MCF 10A (cell line): ENCODE results near the gene DXO. TPM values are rescaled to one million over a fixed set of nuclear protein-coding genes. Genes with fewer than 3 reads are reported as not detected.
"Not testable (repeated sequence)": the region's sequence is repeated elsewhere in the genome, so short reads cannot be mapped to it uniquely, and the experiment has no call there.

Experiments
- BruUV-seq: library from RNA; stranded (reverse); fragments of 400-500 nt; replicated peaks from 2 replicates; lab custom pipeline; 2021; lab: Mats Ljungman, UMichigan
- CTCF ChIA-PET: fragments of 300-600 bp; sonication (Branson Sonifier 250); formaldehyde crosslinking; extraction: SDS; loops from one replicate; lab custom pipeline; 2021; ENCODE audit warnings: antibody characterized with exemption, inconsistent platforms; lab: Yijun Ruan, JAX
- POLR2A ChIA-PET: fragments of 300-600, 350-650 bp; sonication (Branson Sonifier 250); formaldehyde crosslinking; extraction: SDS; loops from one replicate; lab custom pipeline; 2020; ENCODE audit warnings: antibody characterized with exemption, inconsistent platforms; lab: Yijun Ruan, JAX
- DNase-seq: peaks from one replicate; pipeline ENCODE4 v3.0.0-alpha.2; 2018; ENCODE audit not compliant: unreplicated experiment
- H3K27ac Mint-ChIP-seq: one replicate; pipeline ENCODE4 v1.8.0; 2022; ENCODE audit warnings: mild to moderate bottlenecking, low read depth, mixed read lengths; ENCODE audit not compliant: unreplicated experiment
- H3K27me3 Mint-ChIP-seq: one replicate; pipeline ENCODE4 v1.8.0; 2022; ENCODE audit warnings: mixed read lengths; ENCODE audit not compliant: insufficient read depth, unreplicated experiment
- H3K36me3 Mint-ChIP-seq: one replicate; pipeline ENCODE4 v1.8.0; 2022; ENCODE audit warnings: mild to moderate bottlenecking, moderate library complexity, mixed read lengths; ENCODE audit not compliant: insufficient read depth, unreplicated experiment
- H3K4me1 Mint-ChIP-seq: one replicate; pipeline ENCODE4 v1.8.0; 2022; ENCODE audit warnings: mixed read lengths; ENCODE audit not compliant: insufficient read depth, unreplicated experiment
- H3K4me3 Mint-ChIP-seq: one replicate; pipeline ENCODE4 v1.8.0; 2022; ENCODE audit warnings: mild to moderate bottlenecking, moderate library complexity, mixed read lengths; ENCODE audit not compliant: unreplicated experiment
- H3K9me3 Mint-ChIP-seq: one replicate; pipeline ENCODE4 v1.8.0; 2022; ENCODE audit warnings: mixed read lengths; ENCODE audit not compliant: unreplicated experiment
- CTCF ChIP-seq: fragments of 200-600 bp; IDR thresholded peaks from one replicate; pipeline ENCODE4 v1.8.0; 2022; ENCODE audit warnings: antibody characterized with exemption, mild to moderate bottlenecking; ENCODE audit not compliant: unreplicated experiment
- intact Hi-C: fragments of 100-400 bp; cut with micrococcal nuclease; formaldehyde crosslinking; loops from 2 replicates; pipeline ENCODE4 v1.14.1; 2022
- total RNA-seq: library from RNA; stranded (reverse); gene quantifications from 2 replicates; pipeline ENCODE4 v1.2.3, GENCODE V29; 2022

DXO gene
- total RNA-seq, 1 experiment from 2014 or later, result 41.4 TPM

GRCh38 chr6:31978831-31979230 is 6.9 kb upstream of the DXO start:
- no peaks in the 10 kb centered on the region for H3K4me1 Mint-ChIP-seq
- no peak overlapping the region for H3K4me3 Mint-ChIP-seq
- intact Hi-C loops, result loop anchor here (10.0 kb wide), 1 partner anchor 176 kb away; the partner anchor contains the start of genes PPT2 and PRRT1
- no peak for TF ChIP-seq CTCF
- BruUV-seq, result no TSS peak
- no peak for DNase-seq
- H3K36me3 Mint-ChIP-seq, result peaks cover 14% of the 10 kb centered on the region
- CTCF ChIA-PET, result interaction anchor here (0.6 kb wide), 1 partner anchor 142 kb away, joined by 3 read pairs; no protein-coding TSS in a partner anchor
- POLR2A ChIA-PET, result no interaction called here
- no peaks in the 10 kb centered on the region for H3K9me3 Mint-ChIP-seq
- no peaks in the 10 kb centered on the region for H3K27me3 Mint-ChIP-seq
- H3K27ac Mint-ChIP-seq, result no peak overlapping the region

GRCh38 chr6:31977816-31978431 is 6.0 kb upstream of the DXO start:
- no TSS peak for BruUV-seq
- ChIA-PET POLR2A (no interaction called here), CTCF (no interaction called here)
- TF ChIP-seq CTCF, result no peak
- DNase-seq, result no peak
- Mint-ChIP-seq H3K9me3 (no peaks in the 10 kb centered on the region), H3K4me1 (peaks cover 6% of the 10 kb centered on the region), H3K4me3 (no peak overlapping the region), H3K27ac (no peak overlapping the region), H3K27me3 (no peaks in the 10 kb centered on the region), H3K36me3 (peaks cover 23% of the 10 kb centered on the region)
- intact Hi-C loops, result loop anchor here (10.0 kb wide), 1 partner anchor 177 kb away; the partner anchor contains the start of genes PPT2 and PRRT1

GRCh38 chr6:31976065-31976464 is 4.1 kb upstream of the DXO start:
- H3K27ac Mint-ChIP-seq, BruUV-seq, H3K4me1 Mint-ChIP-seq, DNase-seq, H3K27me3 Mint-ChIP-seq, H3K9me3 Mint-ChIP-seq, H3K4me3 Mint-ChIP-seq: not testable (repeated sequence)
- H3K36me3 Mint-ChIP-seq, result peaks cover 36% of the 10 kb centered on the region
- intact Hi-C loops, result loop anchor here (10.0 kb wide), 1 partner anchor 179 kb away; the partner anchor contains the start of genes PPT2 and PRRT1
- ChIA-PET POLR2A (interaction anchor here (0.6 kb wide), 1 partner anchor 140 kb away, joined by 3 read pairs; no protein-coding TSS in a partner anchor), CTCF (interaction anchor here (0.7 kb wide), 1 partner anchor 892 kb away, joined by 3 read pairs; no protein-coding TSS in a partner anchor)

GRCh38 chr6:31972709-31973350 is 892 bp upstream of the DXO start:
- Mint-ChIP-seq H3K27ac (peak overlapping the region; percentile 100), H3K9me3 (no peaks in the 10 kb centered on the region), H3K27me3 (no peaks in the 10 kb centered on the region), H3K36me3 (peaks cover 69% of the 10 kb centered on the region), H3K4me1 (peaks cover 21% of the 10 kb centered on the region), H3K4me3 (peak overlapping the region; percentile 80)
- CTCF ChIA-PET, result no interaction called here
- TF ChIP-seq CTCF, result no peak
- no peak for DNase-seq
- POLR2A ChIA-PET, result interaction anchor here (0.6 to 6.9 kb wide), 25 partner anchors 9 to 1327 kb away, joined by 3 to 109 read pairs (median 5); partner anchors contain the start of genes AGPAT1, CFB, EHMT2 and GPANK1
- intact Hi-C loops, result loop anchor here (10.0 kb wide), 1 partner anchor 182 kb away; the partner anchor contains the start of genes PPT2 and PRRT1
- BruUV-seq, result TSS peak; percentile 75
